Peyer's patch (tissue), 4 donors: ENCODE measurements around the gene BTBD8.

Source experiments
- POLR2A ChIP-seq, 2 donors: fragments of 450-650 bp; IDR thresholded peaks; one replicate each; pipeline ENCODE4 v1.5.1; 2017; ENCODE audit warnings: antibody characterized with exemption in 2 of 2, mild to moderate bottlenecking in 2 of 2, moderate library complexity in 2 of 2
- TF ChIP-seq, protein P1 (sequence below), 6 experiments: fragments of 450-650 bp in 4 of 6; fragments of 200-600 bp in 2 of 6; sonication (generic) in 1 of 6; IDR thresholded peaks; one replicate each; pipeline ENCODE4 v1.5.1; 2017 to 2019; ENCODE audit warnings: antibody characterized with exemption in 6 of 6, mild to moderate bottlenecking in 3 of 6, moderate library complexity in 1 of 6

- TF ChIP-seq, protein P1, sequence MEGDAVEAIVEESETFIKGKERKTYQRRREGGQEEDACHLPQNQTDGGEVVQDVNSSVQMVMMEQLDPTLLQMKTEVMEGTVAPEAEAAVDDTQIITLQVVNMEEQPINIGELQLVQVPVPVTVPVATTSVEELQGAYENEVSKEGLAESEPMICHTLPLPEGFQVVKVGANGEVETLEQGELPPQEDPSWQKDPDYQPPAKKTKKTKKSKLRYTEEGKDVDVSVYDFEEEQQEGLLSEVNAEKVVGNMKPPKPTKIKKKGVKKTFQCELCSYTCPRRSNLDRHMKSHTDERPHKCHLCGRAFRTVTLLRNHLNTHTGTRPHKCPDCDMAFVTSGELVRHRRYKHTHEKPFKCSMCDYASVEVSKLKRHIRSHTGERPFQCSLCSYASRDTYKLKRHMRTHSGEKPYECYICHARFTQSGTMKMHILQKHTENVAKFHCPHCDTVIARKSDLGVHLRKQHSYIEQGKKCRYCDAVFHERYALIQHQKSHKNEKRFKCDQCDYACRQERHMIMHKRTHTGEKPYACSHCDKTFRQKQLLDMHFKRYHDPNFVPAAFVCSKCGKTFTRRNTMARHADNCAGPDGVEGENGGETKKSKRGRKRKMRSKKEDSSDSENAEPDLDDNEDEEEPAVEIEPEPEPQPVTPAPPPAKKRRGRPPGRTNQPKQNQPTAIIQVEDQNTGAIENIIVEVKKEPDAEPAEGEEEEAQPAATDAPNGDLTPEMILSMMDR (IDR thresholded peaks at IDR 0.05): no peak
- no peak for TF ChIP-seq POLR2A (IDR thresholded peaks at IDR 0.05)
Observed at GRCh38 chr1:92134331-92134730, 54.2 kb downstream of the BTBD8 start.
